ENCODE data around the gene MAP3K8.
A peak's percentile ranks its signal among the peaks of the same experiment; 100 is the strongest.

MAP3K8 gene

DNA sequence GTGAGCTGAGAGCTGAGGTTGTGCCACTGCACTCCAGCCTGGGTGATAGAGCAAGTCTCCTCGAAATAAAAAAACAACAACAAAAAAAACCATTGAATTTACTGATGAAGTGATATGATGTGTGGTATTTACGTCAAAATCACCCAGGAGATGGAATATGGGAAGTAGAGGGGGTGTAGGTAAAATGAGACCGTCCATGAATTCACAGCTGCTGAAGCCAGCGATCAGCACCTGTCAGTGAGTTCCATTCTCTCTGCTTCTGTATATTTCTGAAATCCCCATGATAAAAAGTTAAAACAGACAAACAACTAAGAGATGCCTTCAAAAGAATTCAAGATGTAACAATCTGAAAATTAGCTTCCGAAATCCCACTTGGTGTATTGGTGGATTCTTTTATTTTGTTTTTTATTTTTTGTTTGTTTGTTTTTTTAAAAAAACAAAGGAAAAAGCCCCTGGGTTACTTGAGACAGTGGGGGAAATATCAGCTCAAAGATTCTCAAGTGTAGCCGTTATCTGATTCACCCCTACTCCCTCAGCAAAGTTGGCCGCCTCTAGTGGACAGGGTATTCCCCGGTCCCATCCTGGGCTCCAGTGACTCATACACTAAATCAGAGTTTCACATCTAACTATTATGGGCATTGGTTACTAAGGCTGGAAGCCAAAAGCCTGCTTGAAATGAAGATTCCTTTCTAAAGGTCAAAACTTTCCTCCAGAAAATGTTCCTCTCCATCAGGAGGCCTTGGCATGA, 76.4 kb downstream of the MAP3K8 start:
- DNase-seq (ENCODE audit: low read depth): peak; percentile 54
- no peak overlapping the region for H3K4me3 ChIP-seq (ENCODE audit: low read length)

DNA sequence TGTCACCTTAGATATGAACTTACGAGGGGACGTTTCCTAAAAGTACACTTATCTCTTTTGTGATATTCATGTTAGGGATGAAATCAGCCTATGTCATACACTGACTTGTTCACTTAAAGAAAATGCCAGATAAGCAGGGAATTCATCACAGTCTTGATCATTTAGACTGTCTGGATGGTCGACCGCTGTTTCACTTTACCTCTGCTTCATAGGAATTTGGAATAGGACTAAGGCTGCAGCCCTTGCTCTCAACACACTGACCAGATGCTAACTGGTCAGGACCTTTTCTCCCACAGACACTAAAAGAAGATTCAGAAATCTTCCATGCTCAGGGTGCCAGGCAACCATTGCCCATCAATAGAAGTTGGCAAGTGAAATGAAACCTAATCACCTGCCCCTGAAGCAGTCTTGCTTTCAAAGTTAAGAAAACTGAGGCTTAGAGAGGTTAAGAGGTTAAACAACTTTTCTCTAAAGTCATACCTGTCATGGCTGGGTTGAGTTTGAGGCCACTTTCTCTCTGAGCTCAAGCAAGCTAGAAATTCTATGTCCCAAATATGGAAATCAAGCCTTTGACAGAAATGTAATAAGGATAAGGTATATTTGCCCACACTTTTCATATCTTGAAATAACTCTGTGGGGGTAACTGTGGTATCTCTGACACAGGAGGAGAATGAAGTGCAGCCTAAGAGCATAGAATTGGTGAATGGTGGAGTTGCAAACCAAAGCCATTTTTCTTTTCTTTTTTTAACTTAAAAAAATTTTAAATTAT, 77.1 kb downstream of the MAP3K8 start:
- H3K4me3 ChIP-seq (ENCODE audit: low read length): no peak overlapping the region
- no peak for DNase-seq (ENCODE audit: low read depth)

More for the DNA sequence above, 76.4 kb downstream of the MAP3K8 start:
- TF ChIP-seq, protein P1, sequence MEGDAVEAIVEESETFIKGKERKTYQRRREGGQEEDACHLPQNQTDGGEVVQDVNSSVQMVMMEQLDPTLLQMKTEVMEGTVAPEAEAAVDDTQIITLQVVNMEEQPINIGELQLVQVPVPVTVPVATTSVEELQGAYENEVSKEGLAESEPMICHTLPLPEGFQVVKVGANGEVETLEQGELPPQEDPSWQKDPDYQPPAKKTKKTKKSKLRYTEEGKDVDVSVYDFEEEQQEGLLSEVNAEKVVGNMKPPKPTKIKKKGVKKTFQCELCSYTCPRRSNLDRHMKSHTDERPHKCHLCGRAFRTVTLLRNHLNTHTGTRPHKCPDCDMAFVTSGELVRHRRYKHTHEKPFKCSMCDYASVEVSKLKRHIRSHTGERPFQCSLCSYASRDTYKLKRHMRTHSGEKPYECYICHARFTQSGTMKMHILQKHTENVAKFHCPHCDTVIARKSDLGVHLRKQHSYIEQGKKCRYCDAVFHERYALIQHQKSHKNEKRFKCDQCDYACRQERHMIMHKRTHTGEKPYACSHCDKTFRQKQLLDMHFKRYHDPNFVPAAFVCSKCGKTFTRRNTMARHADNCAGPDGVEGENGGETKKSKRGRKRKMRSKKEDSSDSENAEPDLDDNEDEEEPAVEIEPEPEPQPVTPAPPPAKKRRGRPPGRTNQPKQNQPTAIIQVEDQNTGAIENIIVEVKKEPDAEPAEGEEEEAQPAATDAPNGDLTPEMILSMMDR (conservative IDR thresholded peaks at IDR 0.05; ENCODE audit: low read length): peak; percentile 32

More for the DNA sequence above, 77.1 kb downstream of the MAP3K8 start:
- TF ChIP-seq, protein P1 (conservative IDR thresholded peaks at IDR 0.05; ENCODE audit: low read length): no peak

Data from AG10803 (cell line).